GM12873 (cell line): ENCODE data around the gene PLXNA3.

ENCODE experiments used
- CTCF ChIP-seq: IDR thresholded peaks from 2 replicates; pipeline ENCODE4 v1.5.1; 2012; ENCODE audit warnings: low read depth, mild to moderate bottlenecking, moderate library complexity, low read length, control low read depth; ENCODE audit not compliant: insufficient read depth; ENCODE audit errors: missing control alignments

Gene PLXNA3

GRCh38 chrX:154481911-154482601 is 24.0 kb downstream of the PLXNA3 start:
- no peak for TF ChIP-seq CTCF

- no peak for TF ChIP-seq CTCF
Observed at GRCh38 chrX:154482786-154483185, 24.7 kb downstream of the PLXNA3 start.

- no peak for TF ChIP-seq CTCF
Observed at GRCh38 chrX:154483325-154483724, 25.2 kb downstream of the PLXNA3 start.

GRCh38 chrX:154484255-154485149 is 26.4 kb downstream of the PLXNA3 start:
- no peak for TF ChIP-seq CTCF

- no peak for TF ChIP-seq CTCF
Observed at GRCh38 chrX:154485150-154486051, 27.3 kb downstream of the PLXNA3 start.

GRCh38 chrX:154486052-154486395 is 27.9 kb downstream of the PLXNA3 start:
- TF ChIP-seq CTCF: no peak
